K562 (cell line): Measurements from ENCODE around the gene SAP25. TPM values are rescaled to one million over a fixed set of nuclear protein-coding genes. Genes with fewer than 3 reads are reported as not detected.

Source experiments
- AFF4 ChIP-seq: sonication (generic); formaldehyde crosslinking; IDR thresholded peaks from 2 replicates; pipeline ENCODE4 v1.8.0; 2023; ENCODE audit warnings: mild to moderate bottlenecking, missing genetic modification reagents
- ELF2 ChIP-seq: fragments of 250-450 bp; sonication (Bioruptor Pico); IDR thresholded peaks from 2 replicates; pipeline ENCODE4 v1.5.0; 2021; ENCODE audit warnings: mild to moderate bottlenecking
- EWSR1 ChIP-seq: fragments of 450-650 bp; IDR thresholded peaks from 2 replicates; pipeline ENCODE4 v1.6.1; 2018; ENCODE audit warnings: borderline replicate concordance, mild to moderate bottlenecking, low read depth, moderate library complexity; ENCODE audit not compliant: partially characterized antibody
- FOXJ3 ChIP-seq: sonication (generic); formaldehyde crosslinking; IDR thresholded peaks from 2 replicates; pipeline ENCODE4 v1.4.0; 2020; ENCODE audit warnings: mild to moderate bottlenecking, missing genetic modification reagents
- KLF13 ChIP-seq: fragments of 450-650 bp; IDR thresholded peaks from 2 replicates; pipeline ENCODE4 v1.6.1; 2016; ENCODE audit warnings: missing genetic modification characterization, low read depth, mild to moderate bottlenecking, missing compliant biosample characterization, moderate library complexity, borderline replicate concordance
- LCOR ChIP-seq: sonication (generic); formaldehyde crosslinking; IDR thresholded peaks from 2 replicates; pipeline ENCODE4 v1.8.0; 2022; ENCODE audit warnings: mild to moderate bottlenecking, missing genetic modification reagents
- MCM7 ChIP-seq, 2 experiments: fragments of 450-650 bp; IDR thresholded peaks; 2 replicates each; pipeline ENCODE4 v1.6.1; 2016 to 2018
- MEF2A ChIP-seq: IDR thresholded peaks from 2 replicates; pipeline ENCODE4 v1.6.1; 2011; ENCODE audit warnings: low read depth, mild to moderate bottlenecking, low read length, moderate library complexity; ENCODE audit not compliant: control insufficient read depth
- NCOA1 ChIP-seq: fragments of 450-650 bp; IDR thresholded peaks from 2 replicates; pipeline ENCODE4 v1.6.1; 2016; ENCODE audit warnings: low read depth
- NKRF ChIP-seq: fragments of 450-650 bp; IDR thresholded peaks from 2 replicates; pipeline ENCODE4 v1.6.1; 2016; ENCODE audit warnings: borderline replicate concordance
- POLR2G ChIP-seq: fragments of 200-400 bp; formaldehyde crosslinking; IDR thresholded peaks from 2 replicates; pipeline ENCODE4 v1.6.1; 2017; ENCODE audit warnings: low read depth, mild to moderate bottlenecking, antibody characterized with exemption, low read length, moderate library complexity
- PYGO2 ChIP-seq: fragments of 450-650 bp; IDR thresholded peaks from 2 replicates; pipeline ENCODE4 v1.6.1; 2016; ENCODE audit warnings: mild to moderate bottlenecking, missing genetic modification characterization, moderate library complexity, missing compliant biosample characterization
- RBM14 ChIP-seq: fragments of 200-400 bp; formaldehyde crosslinking; IDR thresholded peaks from 2 replicates; pipeline ENCODE4 v1.6.1; 2018; ENCODE audit warnings: low read depth, mild to moderate bottlenecking, low read length, moderate library complexity, borderline replicate concordance; ENCODE audit not compliant: insufficient read depth
- RFX7 ChIP-seq: fragments of 250-450 bp; sonication (Bioruptor Pico); IDR thresholded peaks from 2 replicates; pipeline ENCODE4 v1.5.1; 2021; ENCODE audit warnings: mild to moderate bottlenecking
- SRSF9 ChIP-seq: fragments of 200-400 bp; formaldehyde crosslinking; IDR thresholded peaks from 2 replicates; pipeline ENCODE4 v1.6.1; 2017; ENCODE audit warnings: low read depth, low read length, borderline replicate concordance
- TCFL5 ChIP-seq: fragments of 250-450 bp; sonication (Bioruptor Pico); conservative IDR thresholded peaks from 2 replicates; pipeline ENCODE4 v1.6.1; 2021; ENCODE audit warnings: mild to moderate bottlenecking, moderate library complexity, matching md5 sums
- ZBTB12 ChIP-seq: fragments of 250-450 bp; sonication (Bioruptor Pico); IDR thresholded peaks from 2 replicates; pipeline ENCODE4 v1.4.0; 2020
- ZFP30 ChIP-seq: fragments of 250-450 bp; sonication (Bioruptor Pico); IDR thresholded peaks from 2 replicates; pipeline ENCODE4 v1.8.0; 2022; ENCODE audit warnings: moderate library complexity, mild to moderate bottlenecking, inconsistent platforms, borderline replicate concordance
- ZKSCAN3 ChIP-seq: fragments of 250-450 bp; sonication (Bioruptor Pico); IDR thresholded peaks from 2 replicates; pipeline ENCODE4 v1.4.0; 2020
- ZNF644 ChIP-seq: fragments of 200-800 bp; sonication (Bioruptor generic); IDR thresholded peaks from 2 replicates; pipeline ENCODE4 v1.6.1; 2016; ENCODE audit warnings: low read depth, missing genetic modification characterization, missing compliant biosample characterization
- ZNF707 ChIP-seq: fragments of 250-450 bp; sonication (Bioruptor Pico); conservative IDR thresholded peaks from 2 replicates; pipeline ENCODE4 v1.8.0; 2022; ENCODE audit warnings: inconsistent platforms, mild to moderate bottlenecking, moderate library complexity
- polyA plus RNA-seq, 8 experiments: library from polyadenylated mRNA; depleted of rRNA in 4 of 8; stranded (reverse) in 5 of 8; unstranded in 3 of 8; fragments of >200 nt; fragmentation: Nextera tagmentation in 2 of 8; fragmentation: Illumina TruSeq in 1 of 8; extraction: Ambion mirVana in 2 of 8; extraction: Trizol in 1 of 8; gene quantifications; 2 replicates each; pipeline versions ENCODE4 v1.2.1 to v1.2.3, GENCODE V29; 2011 to 2014; ENCODE audit warnings: inconsistent platforms in 1 of 8, missing spikeins in 1 of 8
- total RNA-seq, 7 experiments: library from RNA; depleted of rRNA in 6 of 7; stranded (reverse); fragments of >200 nt in 6 of 7; fragmentation: Illumina TruSeq in 2 of 7; extraction: Trizol in 2 of 7; gene quantifications; 2 replicates each; pipeline versions ENCODE4 v1.2.1 to v1.2.3, GENCODE V29; 2011 to 2021; ENCODE audit warnings: low replicate concordance in 1 of 7

SAP25 gene
- total and polyA plus RNA-seq, 9 of the 15 experiments (the other 6 are each of a cell fraction or from before 2014, with no cell fraction given), result 0.13 to 5.3 (median 0.78) TPM; not detected in 1

- no peak for TF ChIP-seq AFF4 (CRISPR knock-in tag)
- no peak for TF ChIP-seq POLR2G
- TF ChIP-seq ZNF707 (CRISPR knock-in tag), result no peak
- no peak for TF ChIP-seq MEF2A
- TF ChIP-seq LCOR, result no peak
- TF ChIP-seq SRSF9, result no peak
- TF ChIP-seq MCM7 (IDR thresholded peaks at IDR 0.05), result no peak
- TF ChIP-seq NKRF, result no peak; the same call in 1 of the 2 replicates
- TF ChIP-seq TCFL5, result no peak
- no peak for TF ChIP-seq RBM14
- TF ChIP-seq ZNF644 (tag), result no peak
- no peak for TF ChIP-seq FOXJ3 (CRISPR knock-in tag)
- peak; percentile 81; the same call in 1 of the 2 replicates for TF ChIP-seq NCOA1
- no peak for TF ChIP-seq PYGO2 (tag)
- no peak for TF ChIP-seq EWSR1
- no peak for TF ChIP-seq ZFP30
- TF ChIP-seq RFX7 (CRISPR knock-in tag), result no peak
- TF ChIP-seq KLF13 (tag), result no peak
- TF ChIP-seq ZKSCAN3 (CRISPR knock-in tag), result no peak
- TF ChIP-seq ELF2 (CRISPR knock-in tag), result 0 out of 2 replicates have a peak, but pooled peaks have one; percentile 39
- peak; percentile 58; the same call in 1 of the 2 replicates for TF ChIP-seq ZBTB12 (CRISPR knock-in tag)
Measured at GRCh38 chr7:100584683-100585510, 11.2 kb upstream of the SAP25 start (continued).
